Activated CD8-positive, alpha-beta memory T cell treated with anti-CD3 and anti-CD28 coated beads, Interleukin-2, amount 50 U/mL, for 24 hours (primary cell): ENCODE results near the gene KCP.
A peak's percentile ranks its signal among the peaks of the same experiment; 100 is the strongest.

ENCODE experiments used
- DNase-seq: peaks from one replicate; pipeline ENCODE4 v3.0.0-alpha.2; 2020; ENCODE audit errors: extremely low read depth

KCP gene

DNA sequence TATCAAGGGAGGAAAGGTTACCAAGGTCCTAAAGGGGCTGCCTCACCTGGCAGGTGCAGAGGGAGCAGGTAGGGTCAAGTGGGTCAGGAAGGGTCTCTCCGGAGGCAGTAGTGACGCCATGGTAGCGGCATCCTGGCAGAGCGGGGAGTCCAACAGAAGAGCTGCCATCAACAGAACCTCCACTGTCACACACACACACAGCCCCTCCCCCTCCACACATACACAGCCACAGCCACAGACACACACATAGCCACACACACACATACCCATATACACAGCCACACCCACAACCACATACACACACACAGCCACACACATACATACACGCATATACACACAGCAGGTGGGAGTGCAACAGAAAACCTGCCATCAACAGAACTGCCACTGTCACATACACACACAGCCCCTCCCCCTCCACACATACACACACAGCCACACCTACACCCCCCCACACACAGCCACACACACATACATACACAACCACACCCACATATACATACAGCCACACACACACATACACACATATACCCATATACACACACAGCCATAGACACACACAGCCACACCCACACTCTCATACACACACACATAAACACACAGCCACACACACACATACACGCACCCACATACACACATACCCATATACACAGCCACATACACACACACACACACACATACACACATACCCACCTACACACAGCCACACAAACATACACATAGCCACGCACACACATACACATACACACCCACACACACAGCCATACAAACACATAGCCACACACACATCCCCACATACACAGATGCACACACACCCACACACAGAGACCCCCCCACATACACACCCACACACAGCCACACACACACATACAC is 23.1 kb downstream of the KCP start:
- DNase-seq = no peak

DNA sequence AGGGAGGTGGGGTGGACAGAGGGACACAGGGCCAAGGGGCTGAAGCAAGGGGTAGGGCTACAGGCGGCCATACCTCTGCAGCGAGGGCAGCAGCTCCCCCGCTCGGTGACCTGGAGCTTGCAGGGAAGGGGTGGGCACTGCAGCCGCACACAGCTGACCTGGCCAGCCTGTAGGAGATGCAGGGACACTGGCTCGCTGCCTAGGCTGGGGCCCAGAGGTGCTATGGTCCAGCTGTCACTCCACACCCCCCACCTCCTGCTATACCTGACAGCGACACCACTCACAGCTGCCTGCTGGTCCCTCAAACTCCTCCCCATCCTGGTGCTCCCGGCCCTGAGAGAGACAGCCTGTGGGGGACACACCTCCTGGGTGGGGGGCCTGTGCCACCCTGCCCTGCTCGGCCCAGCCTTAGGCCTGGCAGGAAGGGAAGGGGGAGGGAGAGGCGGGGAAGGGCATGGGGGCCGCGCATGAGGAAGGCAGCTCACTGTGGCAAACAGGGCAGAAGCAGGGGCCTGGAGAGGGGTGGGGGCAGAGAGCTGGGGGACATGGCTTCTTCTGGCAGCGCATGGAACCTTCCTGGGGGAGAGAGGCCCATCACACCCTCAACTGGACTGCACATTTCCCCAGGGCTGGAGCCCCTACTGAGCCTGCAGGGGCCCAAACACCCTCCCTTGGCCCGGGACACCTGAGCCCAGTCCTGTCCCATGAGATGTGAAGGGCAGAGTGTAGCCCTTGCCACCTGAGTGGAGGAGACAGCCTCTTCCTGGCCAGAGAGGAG is 23.9 kb downstream of the KCP start:
- no peak for DNase-seq

DNA sequence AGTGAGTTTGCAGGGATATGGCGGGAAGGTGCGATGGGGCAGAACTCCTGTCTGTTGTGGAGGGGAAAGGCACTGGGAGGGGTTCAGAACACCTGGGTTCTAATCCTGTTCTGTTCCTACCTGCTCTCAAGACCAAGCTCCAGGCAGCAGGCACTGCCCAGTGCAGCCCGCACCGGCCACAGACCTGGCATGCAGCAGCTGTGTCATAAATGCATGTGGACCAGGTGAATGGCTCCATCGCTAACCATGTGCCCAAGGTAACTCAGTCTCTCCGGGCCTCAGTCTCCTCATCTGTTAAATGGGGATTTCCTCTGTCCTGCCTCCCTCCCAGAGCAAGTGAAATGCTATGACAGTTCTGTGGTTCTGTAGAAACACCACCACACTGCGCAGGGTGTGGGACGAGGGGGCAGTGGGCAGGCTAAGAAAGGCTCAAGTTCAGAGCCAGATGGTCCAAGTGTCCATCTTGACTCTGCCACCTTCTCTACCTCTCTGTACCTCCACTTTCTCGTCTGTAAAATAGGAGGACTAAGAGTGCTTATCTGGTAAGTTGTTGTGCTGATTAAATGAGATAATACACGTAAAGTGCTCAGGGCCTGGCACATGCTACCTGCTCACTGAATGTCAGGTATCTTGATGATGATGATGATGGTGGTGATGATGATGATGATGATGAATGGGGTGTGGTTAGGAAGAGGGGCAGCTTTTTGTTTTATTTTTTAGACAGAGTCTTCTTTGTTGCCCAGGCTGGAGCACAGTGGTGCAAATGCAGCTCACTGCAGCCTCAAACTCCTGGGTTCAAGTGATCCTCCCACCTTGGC is 24.9 kb downstream of the KCP start:
- DNase-seq = no peak

DNA sequence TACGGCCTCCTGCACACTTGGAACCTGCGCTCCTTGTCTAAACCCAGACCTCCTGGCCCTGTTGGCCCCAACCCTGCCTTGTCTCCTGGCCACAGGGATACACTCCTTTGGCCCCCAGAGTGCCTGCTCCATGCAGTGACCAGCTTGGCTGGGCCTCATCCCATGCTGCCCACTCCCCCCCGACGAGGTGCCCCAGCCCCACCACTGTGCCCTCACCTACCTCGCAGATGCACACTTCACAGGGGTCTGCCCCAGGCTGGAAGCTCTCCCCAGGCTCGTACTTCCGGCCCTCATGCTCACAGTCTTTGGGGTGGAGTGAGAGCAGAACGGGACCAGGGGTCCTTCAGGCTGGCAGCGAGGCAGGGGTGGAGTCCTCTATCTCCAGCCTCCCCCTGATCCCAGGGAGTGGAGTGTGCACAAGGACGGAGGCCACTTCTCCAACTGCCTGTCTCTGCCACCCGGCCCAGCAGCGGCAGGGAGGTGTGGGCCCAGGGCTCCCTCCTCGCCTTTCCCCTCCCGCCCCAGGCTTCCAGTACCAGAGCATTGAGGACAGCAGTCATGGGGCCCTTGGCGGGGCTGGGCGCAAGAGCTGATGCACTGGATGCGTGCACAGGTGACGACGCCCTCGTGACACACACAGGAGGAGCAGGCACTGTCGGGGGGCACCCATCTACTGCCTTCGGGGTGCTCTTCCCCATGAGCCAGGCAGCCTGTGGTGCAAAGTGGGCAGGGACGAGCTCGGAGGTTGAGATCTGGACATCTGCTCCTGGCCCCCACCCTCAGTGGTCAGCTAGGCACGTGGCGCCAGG is 25.7 kb downstream of the KCP start:
- DNase-seq = no peak

DNA sequence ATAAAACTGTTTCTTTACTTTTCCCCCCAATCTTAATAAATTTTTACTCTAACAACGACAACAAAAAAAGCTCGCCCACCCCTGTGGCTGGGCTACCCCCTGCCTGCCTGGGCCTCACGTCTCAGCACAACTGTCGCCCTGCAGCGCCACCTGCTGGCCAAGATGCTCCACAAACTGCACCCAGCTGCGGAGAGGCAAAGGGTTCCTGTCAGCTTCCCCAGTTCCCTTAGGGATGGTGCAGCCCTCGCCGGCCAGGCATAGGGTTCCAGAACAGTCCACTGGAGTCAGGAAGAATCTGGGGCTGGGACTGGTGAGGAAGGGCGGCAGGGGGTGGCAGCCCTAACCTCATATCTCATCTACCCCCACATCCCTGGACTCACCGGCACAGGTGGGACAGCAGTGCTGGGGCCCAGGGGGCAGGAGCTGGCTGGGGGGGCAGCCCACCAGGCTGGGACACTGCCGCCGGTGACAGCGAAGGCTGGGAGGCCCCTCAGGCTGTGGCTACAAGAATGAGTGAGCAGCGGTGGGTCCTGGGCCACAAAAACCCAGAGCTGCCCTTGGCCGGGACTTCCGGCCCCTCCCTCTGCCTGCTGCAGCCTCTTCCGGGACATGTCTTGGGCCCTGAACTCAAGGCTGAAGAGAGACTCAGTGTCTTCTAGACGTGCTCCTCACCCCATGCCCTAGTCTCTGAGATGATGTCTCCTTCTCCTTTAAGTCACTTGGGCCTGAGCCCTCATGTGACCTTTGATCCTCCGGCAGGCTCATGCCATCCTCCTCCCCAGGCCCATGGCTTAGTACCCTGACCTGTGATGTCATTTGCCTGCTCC is 26.7 kb downstream of the KCP start:
- DNase-seq = peak; percentile 71

DNA sequence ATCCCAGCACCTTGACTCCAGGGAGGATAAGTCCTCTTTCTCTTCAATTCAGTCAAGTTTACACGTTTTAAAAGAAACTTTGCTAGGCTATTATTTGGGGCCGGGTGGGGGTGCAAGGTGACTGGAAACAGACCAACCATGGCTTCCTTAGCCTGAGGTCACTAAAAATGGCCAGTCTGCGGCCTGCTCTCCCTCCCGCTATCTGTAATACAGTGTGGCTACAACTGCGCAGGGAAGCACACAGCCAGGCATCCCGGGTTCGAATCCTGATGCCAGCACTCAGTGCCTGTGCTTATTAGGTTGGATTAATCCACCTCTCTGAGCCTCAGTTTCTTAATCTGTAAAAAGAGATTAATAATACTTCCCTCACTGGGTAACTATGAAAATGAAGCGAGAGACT is 28.4 kb downstream of the KCP start:
- no peak for DNase-seq

DNA sequence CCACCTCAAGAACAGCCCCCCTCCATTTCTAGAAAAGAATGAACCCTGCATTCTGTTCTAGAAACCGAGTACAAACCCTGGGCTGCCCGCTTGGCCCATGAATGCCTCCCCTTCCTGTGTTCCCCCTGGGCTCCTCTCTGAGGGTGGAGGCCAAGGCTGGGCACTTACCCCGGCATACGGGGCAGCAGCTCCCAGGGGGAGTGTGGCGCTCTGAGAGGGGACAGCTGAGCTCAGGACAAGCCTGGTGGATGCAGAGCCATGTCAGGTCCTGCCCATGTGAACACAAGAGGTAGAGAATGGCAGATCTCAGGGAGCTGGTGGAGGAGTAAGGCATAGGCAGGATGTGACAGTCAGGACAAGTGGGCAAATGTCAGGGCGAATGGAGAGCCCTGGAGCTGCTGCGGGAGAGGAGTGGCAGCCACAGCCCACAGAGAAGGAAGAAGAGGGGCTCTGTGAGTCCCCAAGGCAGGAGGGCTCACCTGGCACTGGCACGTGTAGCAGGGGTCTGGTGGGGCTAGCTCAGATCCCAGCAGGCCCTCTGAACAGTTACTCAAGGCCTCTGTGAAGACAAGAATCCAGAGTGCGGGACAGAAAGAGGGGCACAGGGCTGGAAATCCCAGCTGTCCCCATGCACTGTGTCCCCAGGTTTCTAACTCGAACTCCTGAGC is 28.9 kb downstream of the KCP start:
- DNase-seq = no peak

DNA sequence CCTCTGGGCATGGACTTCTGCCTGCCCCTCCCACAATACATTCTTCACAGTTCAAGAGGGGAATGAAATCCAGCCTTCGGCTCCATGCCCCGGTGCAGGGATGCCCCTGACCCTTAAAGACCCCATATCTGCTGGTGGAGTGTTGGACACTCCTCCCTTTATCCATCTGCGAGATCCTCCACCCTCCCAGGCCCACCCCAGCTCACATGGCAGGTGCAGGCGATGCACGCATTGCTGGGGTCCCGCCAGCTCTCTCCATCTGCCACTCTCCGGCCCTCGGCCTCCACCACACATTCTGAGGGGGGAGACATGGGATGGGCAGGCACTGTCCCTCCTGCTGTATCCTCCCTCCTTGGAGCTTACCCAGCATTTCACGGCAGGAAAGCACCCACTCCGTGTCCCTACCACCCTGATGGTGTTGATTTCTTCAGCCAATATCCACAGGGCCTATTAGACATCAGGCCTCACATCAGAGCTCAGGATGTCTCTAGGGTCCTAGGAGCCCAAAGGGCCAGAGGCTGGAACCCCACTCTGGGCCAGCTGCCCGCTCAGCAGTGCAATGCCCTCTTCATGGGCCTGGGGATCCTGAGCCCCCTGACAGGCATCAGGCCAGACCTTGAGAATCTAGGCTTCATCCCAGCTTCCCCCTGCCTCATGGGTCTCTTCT is 29.6 kb downstream of the KCP start:
- DNase-seq = no peak

DNA sequence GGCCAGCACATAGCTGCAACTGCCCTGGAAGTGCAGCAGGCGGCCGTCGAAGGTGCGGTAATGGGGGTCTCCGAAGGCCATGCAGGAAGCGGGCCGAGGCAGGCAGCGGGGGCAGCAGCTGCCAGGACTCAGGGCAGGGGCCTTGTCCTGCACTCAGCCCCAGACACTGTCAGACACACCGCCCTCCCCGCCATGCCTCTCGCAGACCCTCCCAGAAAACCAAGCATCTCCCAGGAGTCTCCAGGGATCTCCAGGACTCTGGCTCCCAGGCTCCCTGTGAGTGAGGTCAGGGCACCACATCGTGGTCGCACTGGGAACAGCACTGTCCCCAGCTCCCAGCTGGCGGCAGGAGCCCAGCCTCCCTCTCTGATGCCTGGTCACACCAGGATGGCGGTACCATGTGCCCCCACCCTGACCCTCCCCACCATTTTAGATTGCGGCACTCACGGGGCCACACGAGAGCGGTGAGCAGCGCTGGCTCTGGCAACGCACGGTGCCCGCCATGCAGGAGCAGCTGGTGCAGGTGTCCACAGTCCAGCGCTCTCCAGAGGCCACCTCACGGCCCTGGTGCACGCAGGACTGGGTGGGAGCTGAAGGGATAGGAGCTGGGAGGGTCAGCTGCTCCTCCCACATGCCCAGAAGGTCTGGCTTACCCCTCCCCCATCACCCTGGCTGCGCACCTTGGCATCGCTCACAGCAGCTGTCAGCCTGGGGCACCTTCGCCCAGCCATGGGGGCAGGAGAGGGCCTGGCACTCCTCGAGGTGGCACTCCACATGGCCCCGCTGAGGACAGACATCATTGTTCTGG is 30.4 kb downstream of the KCP start:
- no peak for DNase-seq

DNA sequence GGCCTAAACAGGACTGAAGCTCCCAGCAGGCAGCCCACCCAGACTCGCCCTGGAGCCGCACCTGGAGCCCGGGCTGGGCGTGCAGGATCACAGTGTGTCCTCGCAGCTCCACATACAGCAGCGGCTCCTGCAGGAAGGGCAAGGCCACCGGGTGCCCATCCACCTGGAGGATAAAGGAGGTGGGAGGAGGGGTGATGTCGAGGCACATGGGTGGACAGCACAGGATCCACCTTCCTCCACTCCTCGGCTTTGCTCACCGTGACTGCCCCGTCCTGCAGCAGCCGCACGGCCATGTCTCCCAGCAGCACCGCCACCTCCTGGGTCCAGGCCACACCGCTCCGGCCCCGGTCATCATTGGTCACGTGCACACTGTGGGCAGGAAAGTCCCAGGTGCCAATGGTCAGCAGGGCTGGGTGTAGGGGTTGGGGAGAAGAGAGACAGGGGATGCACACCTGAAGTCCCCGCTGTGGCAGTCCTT is 31.0 kb downstream of the KCP start:
- no peak for DNase-seq

DNA sequence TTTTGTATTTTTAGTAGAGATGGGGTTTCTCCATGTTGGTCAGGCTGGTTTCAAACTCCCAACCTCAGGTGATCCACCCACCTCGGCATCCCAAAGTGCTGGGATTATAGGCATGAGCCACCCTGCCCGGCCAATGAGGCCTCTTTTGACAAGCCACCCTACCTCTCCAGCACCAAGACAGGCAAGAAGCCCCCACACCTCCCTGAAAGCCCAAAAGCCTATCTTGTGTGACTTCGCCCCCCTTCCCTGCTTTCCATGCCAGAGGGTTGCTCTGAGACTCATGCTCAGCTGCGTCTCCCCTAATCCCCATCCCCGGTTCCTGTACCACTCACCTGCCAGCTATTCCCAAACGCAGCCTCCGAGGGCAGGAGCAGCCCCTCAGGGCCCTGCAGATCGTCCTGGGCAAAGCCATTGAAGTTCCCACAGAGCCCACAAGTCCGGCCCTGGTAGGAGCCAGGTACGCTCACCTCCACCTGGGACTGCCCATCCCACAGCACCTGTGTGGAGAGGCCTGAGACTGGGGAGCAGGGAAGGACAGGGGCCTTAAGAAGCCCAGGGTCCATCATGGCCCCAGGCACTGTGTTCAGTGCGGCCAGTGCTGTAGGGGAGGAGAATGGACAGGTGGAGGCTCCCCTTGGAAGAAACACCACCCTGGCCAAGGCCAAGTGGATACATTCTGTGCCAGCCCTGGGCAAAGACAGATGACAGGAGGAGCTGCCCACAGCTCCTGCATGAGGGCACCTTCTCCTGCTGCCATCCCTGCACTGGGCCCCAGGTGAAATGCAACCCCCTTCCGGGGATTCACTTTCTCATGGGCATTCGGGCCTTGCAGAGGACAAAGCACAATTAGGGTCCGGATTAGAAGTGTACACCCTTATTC is 32.0 kb downstream of the KCP start:
- DNase-seq = no peak

DNA sequence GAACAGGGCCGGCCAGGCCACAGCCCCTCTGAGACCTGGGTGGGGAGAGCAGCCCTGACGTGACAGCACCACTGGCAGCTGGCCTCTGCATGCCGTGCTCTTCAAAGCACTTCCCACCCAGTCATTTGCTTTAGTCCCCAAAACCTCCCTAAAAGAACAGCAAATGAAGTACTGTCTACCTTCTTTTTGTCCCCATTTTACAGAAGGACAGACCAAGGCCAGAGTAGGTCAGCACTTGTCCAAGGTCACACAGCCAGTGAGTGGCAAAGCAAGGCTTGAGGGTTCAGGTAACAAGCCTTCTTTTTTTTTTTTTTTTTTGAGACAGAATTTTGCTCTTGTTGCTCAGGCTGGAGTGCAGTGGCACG is 32.8 kb downstream of the KCP start:
- DNase-seq = no peak

DNA sequence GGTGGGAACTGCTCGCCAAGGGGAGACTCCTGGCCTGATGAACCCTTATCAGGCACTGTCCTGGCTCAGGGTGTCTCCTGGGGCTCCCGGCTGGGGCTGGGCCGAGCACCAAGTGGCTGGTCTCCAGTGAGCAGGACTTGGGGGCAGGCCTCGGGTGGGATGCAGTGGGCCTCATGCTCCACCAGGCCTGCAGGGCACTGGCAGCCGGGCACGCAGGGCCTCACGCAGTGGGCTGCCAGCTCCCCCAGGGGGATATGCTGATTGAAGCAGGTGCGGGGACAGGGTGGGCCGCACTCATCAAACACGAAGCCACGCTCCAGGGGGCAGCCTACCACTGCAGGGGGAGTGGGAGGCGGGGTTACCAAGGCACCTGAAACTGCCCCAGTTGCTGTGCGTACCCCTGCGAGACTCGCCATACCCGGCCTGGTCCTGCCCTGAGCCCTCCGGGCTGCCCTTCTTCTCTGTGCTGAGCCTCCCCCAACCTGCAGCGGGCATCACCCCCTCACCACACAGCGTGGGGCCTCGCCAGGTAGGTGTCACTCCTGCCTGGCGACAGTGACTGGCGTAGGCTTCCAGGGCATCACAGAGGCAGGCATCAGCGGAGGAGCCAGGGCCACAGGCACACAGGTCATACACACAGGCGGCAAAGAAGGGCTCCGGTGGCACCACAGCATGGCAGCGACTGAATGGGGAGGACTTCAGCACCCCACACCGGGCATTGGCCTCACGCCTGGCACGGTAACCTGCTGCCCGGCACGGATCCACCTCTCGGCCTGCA is 33.3 kb downstream of the KCP start:
- DNase-seq = no peak

DNA sequence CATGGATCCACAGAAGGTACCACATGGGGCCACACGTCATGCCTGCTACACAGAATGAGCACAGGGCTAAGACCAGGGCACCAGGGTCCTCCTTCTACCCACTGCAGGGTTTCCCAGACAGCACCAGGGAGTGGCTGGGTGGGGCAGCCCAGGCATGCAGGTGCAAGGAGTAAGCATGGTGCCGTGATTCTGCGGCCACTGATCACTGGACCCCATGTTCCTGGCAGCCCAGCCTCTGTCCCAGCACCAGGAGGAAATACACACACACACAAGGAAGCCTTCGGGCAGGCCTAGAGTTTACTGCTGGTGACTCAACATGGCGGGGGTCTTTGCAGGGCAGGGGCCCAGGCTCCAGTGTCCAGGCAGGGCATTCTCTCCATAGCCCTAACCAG is 33.9 kb downstream of the KCP start:
- DNase-seq = no peak

DNA sequence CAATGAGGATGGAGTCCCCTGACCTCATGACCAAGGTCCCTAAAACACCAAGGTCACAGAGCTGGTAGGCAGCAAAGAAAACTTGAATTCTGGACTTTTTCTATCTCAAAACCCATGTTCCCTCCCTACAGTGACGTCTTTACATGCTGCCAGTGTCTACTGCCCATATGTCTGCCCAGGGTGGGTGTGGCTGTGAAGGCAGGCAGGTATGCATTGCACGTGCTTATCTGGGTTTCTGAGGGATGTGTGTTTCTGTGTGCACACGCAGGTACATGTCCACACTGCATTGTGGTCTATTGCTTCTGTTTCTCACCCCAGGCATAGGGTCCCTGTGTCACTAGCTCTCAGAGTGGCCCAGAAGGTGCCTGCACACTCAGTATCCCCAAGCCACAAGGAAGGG is 34.4 kb downstream of the KCP start:
- DNase-seq = no peak

DNA sequence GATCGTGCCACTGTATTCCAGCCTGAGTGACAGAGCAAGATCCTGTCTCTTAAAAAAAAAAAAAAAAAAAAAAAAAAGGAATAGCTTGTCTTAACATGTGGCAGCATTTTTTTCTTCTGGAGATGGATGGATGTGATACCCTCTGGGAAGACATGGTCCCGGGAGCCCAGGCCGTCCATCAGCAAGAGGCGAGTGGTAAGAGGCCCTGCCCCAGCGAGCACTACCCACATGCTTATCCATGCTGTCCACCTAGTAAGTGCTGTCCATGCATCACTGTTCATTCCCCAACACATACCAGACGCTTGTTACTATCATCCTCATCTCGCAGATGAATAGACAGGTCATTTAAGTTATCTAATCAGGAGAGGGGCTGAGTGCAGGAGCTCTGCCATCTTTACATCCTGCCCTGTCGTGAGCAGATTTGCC is 35.0 kb downstream of the KCP start:
- DNase-seq = no peak
